Measurements from ENCODE around the gene FSTL5. TPM values are rescaled to one million over a fixed set of nuclear protein-coding genes. Genes with fewer than 3 reads are reported as not detected.

Gene FSTL5
- total RNA-seq, 1 experiment from 2014 or later, result not detected

- ChIA-PET CTCF (no interaction called here), POLR2A (no interaction called here)
- DNase-seq (ENCODE audit: unreplicated experiment), result no peak
- H3K4me3 Mint-ChIP-seq (ENCODE audit: unreplicated experiment), result no peak overlapping the region
- BruUV-seq (replicated peaks), result no TSS peak
- no peaks in the 10 kb centered on the region for H3K4me1 Mint-ChIP-seq (ENCODE audit: insufficient read depth, unreplicated experiment)
- intact Hi-C loops (cut with micrococcal nuclease), result no loop called here
- H3K27me3 Mint-ChIP-seq (ENCODE audit: insufficient read depth, unreplicated experiment), result no peaks in the 10 kb centered on the region
- H3K9me3 Mint-ChIP-seq (ENCODE audit: unreplicated experiment), result no peaks in the 10 kb centered on the region
- H3K27ac Mint-ChIP-seq (ENCODE audit: low read depth, unreplicated experiment), result no peak overlapping the region
- TF ChIP-seq, protein P1, sequence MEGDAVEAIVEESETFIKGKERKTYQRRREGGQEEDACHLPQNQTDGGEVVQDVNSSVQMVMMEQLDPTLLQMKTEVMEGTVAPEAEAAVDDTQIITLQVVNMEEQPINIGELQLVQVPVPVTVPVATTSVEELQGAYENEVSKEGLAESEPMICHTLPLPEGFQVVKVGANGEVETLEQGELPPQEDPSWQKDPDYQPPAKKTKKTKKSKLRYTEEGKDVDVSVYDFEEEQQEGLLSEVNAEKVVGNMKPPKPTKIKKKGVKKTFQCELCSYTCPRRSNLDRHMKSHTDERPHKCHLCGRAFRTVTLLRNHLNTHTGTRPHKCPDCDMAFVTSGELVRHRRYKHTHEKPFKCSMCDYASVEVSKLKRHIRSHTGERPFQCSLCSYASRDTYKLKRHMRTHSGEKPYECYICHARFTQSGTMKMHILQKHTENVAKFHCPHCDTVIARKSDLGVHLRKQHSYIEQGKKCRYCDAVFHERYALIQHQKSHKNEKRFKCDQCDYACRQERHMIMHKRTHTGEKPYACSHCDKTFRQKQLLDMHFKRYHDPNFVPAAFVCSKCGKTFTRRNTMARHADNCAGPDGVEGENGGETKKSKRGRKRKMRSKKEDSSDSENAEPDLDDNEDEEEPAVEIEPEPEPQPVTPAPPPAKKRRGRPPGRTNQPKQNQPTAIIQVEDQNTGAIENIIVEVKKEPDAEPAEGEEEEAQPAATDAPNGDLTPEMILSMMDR (IDR thresholded peaks at IDR 0.05; ENCODE audit: unreplicated experiment), result no peak
- no peaks in the 10 kb centered on the region for H3K36me3 Mint-ChIP-seq (ENCODE audit: insufficient read depth, unreplicated experiment)
Measured at GRCh38 chr4:161680146-161680545, 483.7 kb downstream of the FSTL5 start.

DNA sequence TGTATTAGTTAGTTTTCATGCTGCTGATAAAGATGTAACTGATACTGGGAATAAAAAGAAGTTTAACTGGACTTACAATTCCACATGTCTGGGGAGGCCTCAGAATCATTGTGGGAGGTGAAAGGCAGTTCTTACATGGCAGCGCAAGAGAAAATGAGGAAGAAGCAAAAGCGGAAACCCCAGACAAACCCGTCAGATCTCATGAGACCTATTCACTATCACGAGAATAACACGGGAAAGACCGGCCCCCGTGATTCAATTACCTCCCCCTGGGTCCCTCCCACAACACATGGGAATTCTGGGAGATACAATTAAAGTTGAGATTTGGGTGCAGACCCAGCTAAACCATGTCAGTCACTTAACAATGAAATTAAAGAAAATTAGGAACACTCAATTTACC, 499.1 kb downstream of the FSTL5 start:
- no peak for DNase-seq (ENCODE audit: unreplicated experiment)
- intact Hi-C loops (cut with micrococcal nuclease), result no loop called here
- Mint-ChIP-seq H3K9me3 (ENCODE audit: unreplicated experiment) (no peaks in the 10 kb centered on the region), H3K27me3 (ENCODE audit: insufficient read depth, unreplicated experiment) (no peaks in the 10 kb centered on the region), H3K36me3 (ENCODE audit: insufficient read depth, unreplicated experiment) (no peaks in the 10 kb centered on the region), H3K4me1 (ENCODE audit: insufficient read depth, unreplicated experiment) (no peaks in the 10 kb centered on the region), H3K27ac (ENCODE audit: low read depth, unreplicated experiment) (no peak overlapping the region), H3K4me3 (ENCODE audit: unreplicated experiment) (no peak overlapping the region)
- no TSS peak for BruUV-seq (replicated peaks)
- TF ChIP-seq, protein P1 (IDR thresholded peaks at IDR 0.05; ENCODE audit: unreplicated experiment), result no peak
- CTCF ChIA-PET, result no interaction called here
- POLR2A ChIA-PET, result no interaction called here

GRCh38 chr4:161663844-161664243, 500.0 kb downstream of the FSTL5 start:
- TF ChIP-seq, protein P1 (IDR thresholded peaks at IDR 0.05; ENCODE audit: unreplicated experiment), result no peak
- Mint-ChIP-seq H3K27me3 (ENCODE audit: insufficient read depth, unreplicated experiment) (no peaks in the 10 kb centered on the region), H3K36me3 (ENCODE audit: insufficient read depth, unreplicated experiment) (no peaks in the 10 kb centered on the region), H3K9me3 (ENCODE audit: unreplicated experiment) (no peaks in the 10 kb centered on the region), H3K4me3 (ENCODE audit: unreplicated experiment) (no peak overlapping the region), H3K27ac (ENCODE audit: low read depth, unreplicated experiment) (no peak overlapping the region), H3K4me1 (ENCODE audit: insufficient read depth, unreplicated experiment) (no peaks in the 10 kb centered on the region)
- BruUV-seq (replicated peaks), result no TSS peak
- DNase-seq (ENCODE audit: unreplicated experiment), result no peak
- intact Hi-C loops (cut with micrococcal nuclease), result no loop called here
- POLR2A ChIA-PET, result no interaction called here
- CTCF ChIA-PET, result no interaction called here

DNA sequence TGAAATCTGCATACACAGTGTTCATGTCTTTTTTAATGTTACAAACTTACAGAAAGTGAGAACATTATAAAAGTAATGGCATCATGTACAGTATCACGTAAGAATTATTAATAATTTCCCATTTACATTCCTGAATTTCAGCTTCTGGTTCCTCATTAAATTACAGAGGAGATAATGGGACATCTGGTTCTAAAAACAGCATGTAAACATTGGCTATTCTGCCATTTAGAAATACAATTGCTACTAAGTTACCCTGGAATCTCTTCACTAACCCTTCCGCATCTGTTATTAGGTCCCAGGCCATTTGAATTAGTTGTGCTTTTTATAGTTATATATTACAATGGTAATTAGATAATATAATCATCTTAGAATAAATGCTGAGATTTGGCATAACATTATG, 505.1 kb downstream of the FSTL5 start:
- CTCF ChIA-PET, result no interaction called here
- H3K27ac Mint-ChIP-seq (ENCODE audit: low read depth, unreplicated experiment), result no peak overlapping the region
- H3K9me3 Mint-ChIP-seq (ENCODE audit: unreplicated experiment), result no peaks in the 10 kb centered on the region
- intact Hi-C loops (cut with micrococcal nuclease), result no loop called here
- H3K4me1 Mint-ChIP-seq (ENCODE audit: insufficient read depth, unreplicated experiment), result no peaks in the 10 kb centered on the region
- BruUV-seq (replicated peaks), result no TSS peak
- TF ChIP-seq, protein P1 (IDR thresholded peaks at IDR 0.05; ENCODE audit: unreplicated experiment), result no peak
- no peak for DNase-seq (ENCODE audit: unreplicated experiment)
- no peaks in the 10 kb centered on the region for H3K36me3 Mint-ChIP-seq (ENCODE audit: insufficient read depth, unreplicated experiment)
- no peak overlapping the region for H3K4me3 Mint-ChIP-seq (ENCODE audit: unreplicated experiment)
- H3K27me3 Mint-ChIP-seq (ENCODE audit: insufficient read depth, unreplicated experiment), result no peaks in the 10 kb centered on the region
- POLR2A ChIA-PET, result no interaction called here
